NCI-H2227 treated with DMSO at 0.1 percent for 48 hours (cell line): ENCODE results near the gene SSBP3.

Source experiments
- DNase-seq: peaks from one replicate; lab custom pipeline; 2025; lab: John Stamatoyannopoulos, UW

Gene SSBP3

GRCh38 chr1:54371038-54371941 lies 34.9 kb downstream of the SSBP3 start:
- DNase-seq, result no peak

- no peak for DNase-seq
Observed at GRCh38 chr1:54370287-54370989, 35.8 kb downstream of the SSBP3 start.

- no peak for DNase-seq
Observed at GRCh38 chr1:54367613-54368012, 38.6 kb downstream of the SSBP3 start.

DNA sequence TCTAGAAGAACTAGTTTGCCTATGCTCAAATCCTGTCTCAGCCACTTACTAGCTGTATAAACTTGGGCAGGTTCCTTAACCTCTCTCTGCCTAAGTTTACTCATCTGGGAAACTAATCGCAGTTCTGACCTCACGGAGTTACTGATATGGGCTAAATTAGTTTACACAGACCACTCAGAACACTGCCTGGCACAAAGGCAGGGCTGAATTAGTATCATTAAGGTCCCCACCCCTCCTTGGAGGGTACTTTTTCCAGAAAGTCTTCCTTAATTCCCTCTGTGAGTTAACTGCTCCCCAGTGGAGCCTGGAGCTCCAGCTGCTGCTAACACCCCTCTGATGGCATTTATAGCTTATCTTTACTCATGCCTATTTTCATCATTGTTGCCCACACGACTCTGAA lies 40.3 kb downstream of the SSBP3 start:
- DNase-seq, result no peak

- DNase-seq, result no peak
Observed at GRCh38 chr1:54365398-54365797, 40.8 kb downstream of the SSBP3 start.

DNA sequence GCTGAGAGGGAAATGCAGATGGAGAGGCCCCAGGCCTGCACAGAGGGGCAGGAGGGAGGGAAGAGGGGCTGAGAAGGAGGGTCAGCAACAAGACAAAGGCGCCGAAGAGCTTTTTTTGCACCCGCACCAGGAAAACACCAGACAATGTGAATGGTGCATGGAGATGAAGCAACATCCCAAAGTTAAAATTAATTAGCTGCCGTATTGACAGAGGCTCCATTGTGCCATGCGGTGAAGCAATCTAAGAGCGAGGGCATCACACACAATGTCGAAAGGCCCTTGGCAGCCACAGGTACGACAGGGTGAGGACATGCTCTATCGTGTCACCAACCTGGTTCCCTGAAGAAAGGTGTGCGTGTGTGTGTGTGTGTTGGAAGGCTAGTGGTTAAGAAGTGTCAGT lies 41.2 kb downstream of the SSBP3 start:
- DNase-seq, result no peak

- no peak for DNase-seq
Observed at GRCh38 chr1:54364582-54364981, 41.6 kb downstream of the SSBP3 start.

DNA sequence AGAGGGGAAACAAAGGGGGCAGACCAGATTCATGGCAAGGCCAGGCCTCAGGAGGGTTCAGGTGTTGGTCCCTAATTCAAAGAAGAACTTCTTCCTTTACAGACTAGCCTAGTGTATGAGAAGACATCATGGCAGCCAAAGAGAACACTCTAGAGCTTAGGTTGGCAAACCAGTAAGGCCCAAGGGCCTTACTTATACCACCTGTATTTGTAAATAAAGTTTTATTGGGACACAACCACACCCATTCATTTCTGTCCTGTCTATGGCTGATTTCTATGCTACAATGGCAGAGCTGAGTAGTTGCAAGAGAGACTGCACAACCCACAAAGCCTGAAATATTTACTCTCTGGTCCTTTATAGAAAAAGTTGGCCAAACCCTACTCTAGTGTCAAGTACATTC lies 42.3 kb downstream of the SSBP3 start:
- DNase-seq, result no peak

DNA sequence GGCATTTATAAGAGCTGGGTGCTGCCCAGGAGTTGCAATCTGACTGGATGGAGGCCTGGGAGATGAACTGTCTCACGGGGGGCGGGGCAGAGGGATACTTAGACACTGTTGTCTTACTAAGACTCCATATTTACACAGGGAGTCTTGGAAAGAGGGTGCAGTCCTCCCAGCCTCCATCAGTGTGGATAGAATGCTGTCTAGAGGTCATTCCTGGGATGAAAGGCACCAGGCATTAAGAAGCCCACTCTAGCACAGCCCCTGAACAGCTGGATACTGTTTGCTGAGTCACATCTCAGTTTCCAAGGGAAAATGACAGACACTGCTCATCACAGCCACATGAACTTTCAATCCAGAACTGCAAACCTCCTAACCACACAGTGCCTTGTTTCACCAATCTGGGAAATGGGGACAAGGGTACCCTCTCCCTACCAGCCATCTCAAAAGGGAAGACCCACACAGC lies 43.3 kb downstream of the SSBP3 start:
- DNase-seq, result peak; percentile 20

DNA sequence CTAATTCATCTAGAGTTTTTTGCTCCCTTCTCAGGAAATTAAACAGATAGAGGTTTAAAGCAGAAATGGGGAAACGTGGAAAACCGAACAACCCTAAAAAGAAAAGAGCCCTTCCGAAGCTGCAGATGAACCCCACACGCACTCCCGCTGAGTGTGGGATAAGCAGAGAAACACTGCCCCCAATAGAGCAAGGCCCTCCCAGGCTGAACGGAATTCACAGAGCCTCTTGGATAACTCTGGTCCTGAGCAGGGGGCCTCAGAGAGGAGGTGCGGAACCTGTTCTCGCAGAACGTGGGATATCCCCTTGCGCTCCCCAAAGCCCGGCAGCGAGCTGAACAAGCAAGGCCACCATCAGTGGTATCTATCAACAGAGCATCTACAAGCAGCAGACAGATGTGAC lies 44.9 kb downstream of the SSBP3 start:
- DNase-seq, result no peak

GRCh38 chr1:54360165-54361005 lies 45.8 kb downstream of the SSBP3 start:
- DNase-seq, result no peak

- no peak for DNase-seq
Observed at GRCh38 chr1:54359393-54360162, 46.6 kb downstream of the SSBP3 start.

GRCh38 chr1:54358503-54359168 lies 47.6 kb downstream of the SSBP3 start:
- DNase-seq, result no peak

GRCh38 chr1:54357967-54358366 lies 48.2 kb downstream of the SSBP3 start:
- DNase-seq, result no peak

GRCh38 chr1:54356680-54357147 lies 49.5 kb downstream of the SSBP3 start:
- no peak for DNase-seq

- DNase-seq, result peak; percentile 78
Observed at GRCh38 chr1:54355931-54356679, 50.1 kb downstream of the SSBP3 start.

DNA sequence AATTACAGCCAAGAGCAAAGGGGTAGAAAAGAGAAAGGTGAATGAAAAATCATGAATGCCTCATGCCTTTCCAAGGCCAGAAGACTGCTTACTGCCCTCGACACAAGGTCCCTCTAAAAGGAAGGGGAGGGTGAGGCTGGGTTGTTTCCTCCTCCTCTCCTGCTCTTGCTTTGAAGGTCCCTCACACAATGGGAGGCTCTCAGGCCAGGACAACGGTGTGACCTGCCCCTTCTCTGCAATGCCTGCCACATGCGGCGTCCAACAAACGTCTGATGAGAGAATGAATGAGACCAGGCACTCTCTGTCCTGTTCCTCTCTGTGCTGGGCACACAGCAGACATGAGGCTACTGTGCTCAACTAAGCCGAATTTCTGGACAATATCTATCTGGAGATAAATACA lies 51.3 kb downstream of the SSBP3 start:
- no peak for DNase-seq

- DNase-seq, result no peak
Observed at GRCh38 chr1:54353959-54354358, 52.2 kb downstream of the SSBP3 start.

DNA sequence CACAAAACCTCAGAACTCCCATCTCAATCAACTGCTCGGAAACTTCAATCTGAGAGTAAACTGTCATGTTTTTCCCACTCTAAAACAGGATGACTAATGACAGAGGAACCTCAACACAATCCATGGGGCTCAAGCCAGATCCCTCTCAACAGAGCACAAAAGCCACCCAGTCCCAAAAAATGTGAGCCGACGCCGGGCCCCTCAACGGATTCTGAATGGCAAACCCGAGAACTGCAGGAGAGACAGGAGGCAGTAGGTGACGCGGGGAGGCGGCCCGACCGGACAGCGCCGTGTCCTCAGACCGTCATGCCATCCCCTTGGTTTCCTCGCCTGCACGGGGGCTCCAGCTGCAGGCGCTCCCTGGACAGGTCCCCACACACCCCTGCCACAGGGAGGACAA lies 53.4 kb downstream of the SSBP3 start:
- no peak for DNase-seq

DNA sequence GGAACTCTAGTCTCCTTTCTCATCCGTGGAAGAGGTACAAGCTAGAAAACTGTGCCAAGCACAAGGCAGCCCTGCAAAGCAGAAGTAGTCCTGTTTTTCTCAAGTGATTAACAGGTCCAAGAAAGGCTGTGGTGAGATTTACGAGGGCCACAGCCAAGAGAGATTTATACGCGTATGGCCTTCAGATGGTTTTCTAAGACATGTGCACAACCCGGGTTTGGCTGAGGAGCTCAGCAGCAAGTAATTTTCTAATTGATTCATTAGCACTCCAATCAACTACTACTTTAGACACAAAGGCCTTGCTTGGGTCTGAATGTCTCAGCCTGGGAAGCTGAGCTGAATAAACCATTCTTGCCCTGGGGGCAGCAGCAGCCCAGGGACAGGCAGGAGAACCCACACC lies 55.8 kb downstream of the SSBP3 start:
- DNase-seq, result no peak
